Stomach (tissue), 9 donors: ENCODE measurements around the gene EIF1AY. TPM values are rescaled to one million over a fixed set of nuclear protein-coding genes. Genes with fewer than 3 reads are reported as not detected.

Source experiments
- DNase-seq, 2 donors: peaks; one replicate each; pipeline versions ENCODE4 v3.0.0 to v3.0.0-alpha.2; 2013 to 2019
- H3K27ac ChIP-seq, 5 donors: fragments of 200-600 bp in 4 of 5; sonication (generic) in 4 of 5; one replicate each; pipeline ENCODE4 v1.5.1; 2013 to 2019; ENCODE audit warnings: mild to moderate bottlenecking in 1 of 5, moderate library complexity in 1 of 5
- H3K27me3 ChIP-seq, 3 donors: fragments of 200-600 bp; sonication (generic); one replicate each; pipeline ENCODE4 v1.5.1; 2017 to 2019; ENCODE audit warnings: mixed run types in 1 of 3
- H3K36me3 ChIP-seq, 4 donors: fragments of 200-600 bp; sonication (generic); 1 replicate in 3 of 4; 2 replicates in 1 of 4; pipeline ENCODE4 v1.5.1; 2016 to 2019
- H3K4me1 ChIP-seq, 4 donors: fragments of 200-600 bp; sonication (generic); one replicate each; pipeline ENCODE4 v1.5.1; 2016 to 2019
- H3K4me3 ChIP-seq, 4 donors: fragments of 200-600 bp; sonication (generic) in 3 of 4; one replicate each; pipeline ENCODE4 v1.5.1; 2016 to 2019; ENCODE audit warnings: mild to moderate bottlenecking in 1 of 4
- H3K9me3 ChIP-seq, 4 donors: fragments of 200-600 bp; sonication (generic); one replicate each; pipeline ENCODE4 v1.5.1; 2016 to 2019
- EP300 ChIP-seq: sonication (generic); formaldehyde crosslinking; IDR thresholded peaks from one replicate; pipeline ENCODE4 v1.6.1; 2017; ENCODE audit warnings: antibody characterized with exemption
- POLR2A ChIP-seq, 4 donors: fragments of 450-650 bp; IDR thresholded peaks; one replicate each; pipeline ENCODE4 v1.6.1; 2016; ENCODE audit warnings: antibody characterized with exemption in 4 of 4, control low read depth in 2 of 4, mild to moderate bottlenecking in 1 of 4, moderate library complexity in 1 of 4
- POLR2AphosphoS5 ChIP-seq, 3 donors: sonication (generic); formaldehyde crosslinking; IDR thresholded peaks; one replicate each; pipeline ENCODE4 v1.6.1; 2016; ENCODE audit warnings: antibody characterized with exemption in 3 of 3
- WGBS, 5 donors: extraction: QIAGEN DNeasy Blood & Tissue Kit in 3 of 5; methylation state at CpG; one replicate each; pipeline versions ENCODE4 v1.1.5 to v1.1.7; 2013 to 2018; 5-methylcytosine and 5-hydroxymethylcytosine counted together
- intact Hi-C: fragments of 100-400 bp; cut with DNase I; formaldehyde crosslinking; loops from one replicate; pipeline ENCODE4 v1.15.1; 2023; ENCODE audit warnings: low total_unique reads
- polyA plus RNA-seq, 3 donors: library from polyadenylated mRNA; stranded (reverse); fragments of 200-250 nt; gene quantifications; one replicate each; pipeline ENCODE4 v1.2.3, GENCODE V29; 2013
- small RNA-seq, 4 donors: library from RNA; depleted of rRNA; stranded (forward); fragments of <200 nt; gene quantifications; one replicate each; pipeline ENCODE3, GENCODE V24; 2016
- total RNA-seq, 5 donors: library from RNA; depleted of rRNA; stranded (reverse); fragments of >200 nt; gene quantifications; one replicate each; pipeline versions ENCODE4 v1.1.0 to v1.2.3, GENCODE V29; 2014 to 2016
- TF ChIP-seq, protein P1 (sequence below), 7 experiments: fragments of 450-650 bp in 4 of 7; fragments of 200-600 bp in 3 of 7; sonication (generic) in 3 of 7; IDR thresholded peaks; one replicate each; pipeline ENCODE4 v1.5.1; 2016 to 2019; ENCODE audit warnings: antibody characterized with exemption in 7 of 7, control low read depth in 2 of 7, mild to moderate bottlenecking in 1 of 7
- donor health status: healthy with polysubstance abuse.
- donor health status: Bipolar disorder and iron deficiency.
- donor health status: healthy.

Gene EIF1AY
- total and polyA plus RNA-seq, 8 donors, result 2.0 to 91.5 (median 24.0) TPM; not detected in 3

- H3K9me3 ChIP-seq, result no peaks in the 10 kb centered on the region
- H3K4me1 ChIP-seq, result peaks cover 0 to 28% (median 0%) of the 10 kb centered on the region in 4 donors
- TF ChIP-seq, protein P1, sequence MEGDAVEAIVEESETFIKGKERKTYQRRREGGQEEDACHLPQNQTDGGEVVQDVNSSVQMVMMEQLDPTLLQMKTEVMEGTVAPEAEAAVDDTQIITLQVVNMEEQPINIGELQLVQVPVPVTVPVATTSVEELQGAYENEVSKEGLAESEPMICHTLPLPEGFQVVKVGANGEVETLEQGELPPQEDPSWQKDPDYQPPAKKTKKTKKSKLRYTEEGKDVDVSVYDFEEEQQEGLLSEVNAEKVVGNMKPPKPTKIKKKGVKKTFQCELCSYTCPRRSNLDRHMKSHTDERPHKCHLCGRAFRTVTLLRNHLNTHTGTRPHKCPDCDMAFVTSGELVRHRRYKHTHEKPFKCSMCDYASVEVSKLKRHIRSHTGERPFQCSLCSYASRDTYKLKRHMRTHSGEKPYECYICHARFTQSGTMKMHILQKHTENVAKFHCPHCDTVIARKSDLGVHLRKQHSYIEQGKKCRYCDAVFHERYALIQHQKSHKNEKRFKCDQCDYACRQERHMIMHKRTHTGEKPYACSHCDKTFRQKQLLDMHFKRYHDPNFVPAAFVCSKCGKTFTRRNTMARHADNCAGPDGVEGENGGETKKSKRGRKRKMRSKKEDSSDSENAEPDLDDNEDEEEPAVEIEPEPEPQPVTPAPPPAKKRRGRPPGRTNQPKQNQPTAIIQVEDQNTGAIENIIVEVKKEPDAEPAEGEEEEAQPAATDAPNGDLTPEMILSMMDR (IDR thresholded peaks at IDR 0.05), result peak in 1 of 7 experiments; percentile 10
- TF ChIP-seq POLR2AphosphoS5 (IDR thresholded peaks at IDR 0.05), result no peak
- TF ChIP-seq POLR2A (IDR thresholded peaks at IDR 0.05), result no peak
- no peak for TF ChIP-seq EP300
- no peaks in the 10 kb centered on the region for H3K27me3 ChIP-seq
- 4 to 10% (median 6%) methylated on average over 5 of the region's 5 CpGs; no CpG with 5 or more reads in 2 of the 5 donors for WGBS, 5 donors
- no peak for DNase-seq
- peak overlapping the region in 2 of 5 donors; percentile 92 to 94 for H3K27ac ChIP-seq
- intact Hi-C loops, result no loop called here
- H3K36me3 ChIP-seq, result no peaks in the 10 kb centered on the region
- H3K4me3 ChIP-seq, result peak overlapping the region in 2 of 4 donors; percentile 58 to 64
Observed at GRCh38 chrY:20576506-20576905, 930 bp downstream of the EIF1AY start.

- no peaks in the 10 kb centered on the region for H3K27me3 ChIP-seq
- TF ChIP-seq EP300 (no peak), POLR2A (IDR thresholded peaks at IDR 0.05) (no peak), POLR2AphosphoS5 (IDR thresholded peaks at IDR 0.05) (no peak)
- TF ChIP-seq, protein P1 (IDR thresholded peaks at IDR 0.05), result no peak
- no peak for DNase-seq
- intact Hi-C loops, result no loop called here
- no peak overlapping the region for H3K27ac ChIP-seq
- 62 to 81% (median 73%) methylated on average over 3 of the region's 3 CpGs; no CpG with 5 or more reads in 2 of the 5 donors for WGBS, 5 donors
- peaks cover 0 to 28% (median 0%) of the 10 kb centered on the region in 4 donors for H3K4me1 ChIP-seq
- no peak overlapping the region for H3K4me3 ChIP-seq
- H3K36me3 ChIP-seq, result no peaks in the 10 kb centered on the region
- H3K9me3 ChIP-seq, result no peaks in the 10 kb centered on the region
Observed at GRCh38 chrY:20578206-20578605, 2.6 kb downstream of the EIF1AY start.

- no peak for DNase-seq
- Histone ChIP-seq H3K9me3 (no peaks in the 10 kb centered on the region), H3K4me1 (peaks cover 0 to 19% (median 0%) of the 10 kb centered on the region in 4 donors), H3K4me3 (no peak overlapping the region), H3K36me3 (no peaks in the 10 kb centered on the region), H3K27ac (no peak overlapping the region), H3K27me3 (no peaks in the 10 kb centered on the region)
- intact Hi-C loops, result no loop called here
- TF ChIP-seq EP300 (no peak), POLR2AphosphoS5 (IDR thresholded peaks at IDR 0.05) (no peak), POLR2A (IDR thresholded peaks at IDR 0.05) (no peak)
- TF ChIP-seq, protein P1 (IDR thresholded peaks at IDR 0.05), result no peak
- WGBS, 5 donors, result 67 to 74% (median 69%) methylated on average over 3 of the region's 3 CpGs; no CpG with 5 or more reads in 2 of the 5 donors
Observed at GRCh38 chrY:20581687-20582086, 6.1 kb downstream of the EIF1AY start.

DNA sequence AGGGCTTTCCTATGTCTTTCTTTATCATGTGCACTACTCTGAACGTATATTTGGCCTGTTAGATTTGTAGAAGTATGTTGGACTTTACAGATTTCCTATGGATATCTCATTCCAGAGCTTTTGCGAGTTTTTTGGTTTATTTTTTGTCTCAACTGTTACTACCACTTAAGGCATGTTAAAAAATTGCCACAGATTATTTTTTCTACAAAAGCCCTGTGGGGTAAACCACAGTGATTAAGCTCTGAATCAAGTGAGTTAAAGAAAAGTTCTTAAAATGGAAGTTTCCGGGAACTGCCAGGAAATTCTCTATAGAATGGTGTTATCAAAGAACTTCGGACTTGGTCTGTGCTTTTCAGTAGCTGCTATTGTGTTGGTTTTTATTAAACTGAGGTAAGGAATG is 10.6 kb downstream of the EIF1AY start:
- WGBS, 5 donors, result 58 to 73% (median 62%) methylated on average over 4 of the region's 4 CpGs; no CpG with 5 or more reads in 2 of the 5 donors
- no peak for DNase-seq
- intact Hi-C loops, result no loop called here
- Histone ChIP-seq H3K27ac (no peak overlapping the region), H3K36me3 (peaks cover 0 to 22% (median 0%) of the 10 kb centered on the region in 4 donors), H3K9me3 (no peaks in the 10 kb centered on the region), H3K27me3 (no peaks in the 10 kb centered on the region), H3K4me3 (no peak overlapping the region), H3K4me1 (no peaks in the 10 kb centered on the region)
- TF ChIP-seq POLR2A (IDR thresholded peaks at IDR 0.05), result no peak
- TF ChIP-seq, protein P1 (IDR thresholded peaks at IDR 0.05), result no peak

Small RNA genes lying within 50 kb of the gene (small RNA-seq; reads per million reads assigned to genes)
- gene KDM5DP1, result 0 reads per million in 4 donors

Other genes starting within 250 kb of the EIF1AY start
- not detected for gene RPS4Y2, start 180.3 kb downstream of the EIF1AY start, total RNA-seq
- not detected for gene RPS4Y2, start 180.3 kb downstream of the EIF1AY start, polyA plus RNA-seq